ENCODE data around the gene PTPA.

DNA sequence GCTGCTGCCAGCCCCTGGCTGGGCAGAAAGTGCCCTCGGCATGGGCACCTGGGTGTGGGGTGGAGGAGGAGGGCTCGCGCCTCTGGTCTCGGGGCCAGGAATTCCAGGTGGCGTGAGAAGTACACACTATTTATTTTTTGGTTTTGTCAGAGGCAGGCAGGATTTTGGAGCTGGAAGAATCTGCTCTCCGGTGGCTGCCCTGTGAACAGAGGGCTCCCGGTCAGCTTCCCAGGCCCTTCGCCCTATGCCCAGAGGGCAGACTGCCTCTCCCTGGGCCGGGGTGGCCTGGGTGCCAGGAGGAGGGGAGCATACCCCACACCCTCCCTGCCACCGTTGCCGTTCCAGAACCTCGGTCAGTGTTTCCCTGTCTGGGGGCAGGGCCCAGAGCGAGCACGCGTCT is 22.0 kb upstream of the PTPA start:
- TF ChIP-seq POLR2AphosphoS5 (IDR thresholded peaks at IDR 0.05; ENCODE audit: low read depth, low read length): no peak
- TF ChIP-seq, protein P1, sequence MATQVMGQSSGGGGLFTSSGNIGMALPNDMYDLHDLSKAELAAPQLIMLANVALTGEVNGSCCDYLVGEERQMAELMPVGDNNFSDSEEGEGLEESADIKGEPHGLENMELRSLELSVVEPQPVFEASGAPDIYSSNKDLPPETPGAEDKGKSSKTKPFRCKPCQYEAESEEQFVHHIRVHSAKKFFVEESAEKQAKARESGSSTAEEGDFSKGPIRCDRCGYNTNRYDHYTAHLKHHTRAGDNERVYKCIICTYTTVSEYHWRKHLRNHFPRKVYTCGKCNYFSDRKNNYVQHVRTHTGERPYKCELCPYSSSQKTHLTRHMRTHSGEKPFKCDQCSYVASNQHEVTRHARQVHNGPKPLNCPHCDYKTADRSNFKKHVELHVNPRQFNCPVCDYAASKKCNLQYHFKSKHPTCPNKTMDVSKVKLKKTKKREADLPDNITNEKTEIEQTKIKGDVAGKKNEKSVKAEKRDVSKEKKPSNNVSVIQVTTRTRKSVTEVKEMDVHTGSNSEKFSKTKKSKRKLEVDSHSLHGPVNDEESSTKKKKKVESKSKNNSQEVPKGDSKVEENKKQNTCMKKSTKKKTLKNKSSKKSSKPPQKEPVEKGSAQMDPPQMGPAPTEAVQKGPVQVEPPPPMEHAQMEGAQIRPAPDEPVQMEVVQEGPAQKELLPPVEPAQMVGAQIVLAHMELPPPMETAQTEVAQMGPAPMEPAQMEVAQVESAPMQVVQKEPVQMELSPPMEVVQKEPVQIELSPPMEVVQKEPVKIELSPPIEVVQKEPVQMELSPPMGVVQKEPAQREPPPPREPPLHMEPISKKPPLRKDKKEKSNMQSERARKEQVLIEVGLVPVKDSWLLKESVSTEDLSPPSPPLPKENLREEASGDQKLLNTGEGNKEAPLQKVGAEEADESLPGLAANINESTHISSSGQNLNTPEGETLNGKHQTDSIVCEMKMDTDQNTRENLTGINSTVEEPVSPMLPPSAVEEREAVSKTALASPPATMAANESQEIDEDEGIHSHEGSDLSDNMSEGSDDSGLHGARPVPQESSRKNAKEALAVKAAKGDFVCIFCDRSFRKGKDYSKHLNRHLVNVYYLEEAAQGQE (IDR thresholded peaks at IDR 0.05; ENCODE audit: insufficient read depth in 1 of 2, low read depth in 2 of 2, low read length in 2 of 2): no peak
